Liver (tissue), 3 donors: ENCODE data around the gene ZNF331.

Experiments used
- EGR1 ChIP-seq, 2 donors: IDR thresholded peaks; 2 replicates each; pipeline ENCODE4 v1.6.1; 2016 to 2018; ENCODE audit warnings: antibody characterized with exemption in 2 of 2, low read depth in 2 of 2
- FOXA1 ChIP-seq: IDR thresholded peaks from 2 replicates; pipeline ENCODE4 v1.6.1; 2016; ENCODE audit warnings: antibody characterized with exemption
- GABPA ChIP-seq, 2 donors: IDR thresholded peaks in 1 of 2; conservative IDR thresholded peaks in 1 of 2; 2 replicates each; pipeline ENCODE4 v1.6.1; 2016; ENCODE audit warnings: antibody characterized with exemption in 2 of 2, mild to moderate bottlenecking in 1 of 2, moderate library complexity in 1 of 2
- HNF4G ChIP-seq: IDR thresholded peaks from 2 replicates; pipeline ENCODE4 v1.6.1; 2016; ENCODE audit warnings: antibody characterized with exemption
- JUND ChIP-seq, 2 donors: IDR thresholded peaks; 2 replicates each; pipeline ENCODE4 v1.6.1; 2016; ENCODE audit warnings: antibody characterized with exemption in 2 of 2
- NR2F2 ChIP-seq: IDR thresholded peaks from 2 replicates; pipeline ENCODE4 v1.6.1; 2016; ENCODE audit warnings: antibody characterized with exemption
- RAD21 ChIP-seq, 2 donors: IDR thresholded peaks; 2 replicates each; pipeline ENCODE4 v1.6.1; 2016; ENCODE audit warnings: antibody characterized with exemption in 2 of 2, mild to moderate bottlenecking in 2 of 2
- SP1 ChIP-seq: IDR thresholded peaks from 2 replicates; pipeline ENCODE4 v1.6.1; 2018; ENCODE audit warnings: antibody characterized with exemption, mild to moderate bottlenecking
- TAF1 ChIP-seq: conservative IDR thresholded peaks from 2 replicates; pipeline ENCODE4 v1.6.1; 2016; ENCODE audit warnings: antibody characterized with exemption, mild to moderate bottlenecking
- YY1 ChIP-seq: IDR thresholded peaks from 2 replicates; pipeline ENCODE4 v1.6.1; 2016; ENCODE audit warnings: antibody characterized with exemption, mild to moderate bottlenecking
- TF ChIP-seq, protein P1 (sequence below): fragments of 150-350 bp; IDR thresholded peaks from 2 replicates; pipeline ENCODE4 v1.5.1; 2017; ENCODE audit warnings: improper control_type of control experiment, low read depth, low read length; ENCODE audit not compliant: missing input control
- TF ChIP-seq, protein P2 (sequence below): IDR thresholded peaks from 2 replicates; pipeline ENCODE4 v1.6.1; 2016; ENCODE audit warnings: antibody characterized with exemption
- TF ChIP-seq, protein P3 (sequence below): IDR thresholded peaks from 2 replicates; pipeline ENCODE4 v1.6.1; 2016; ENCODE audit warnings: antibody characterized with exemption
- TF ChIP-seq, protein P4 (sequence below): IDR thresholded peaks from 2 replicates; pipeline ENCODE4 v1.6.1; 2016; ENCODE audit warnings: antibody characterized with exemption
- donor health status: healthy.
- donor health status: healthy.

DNA sequence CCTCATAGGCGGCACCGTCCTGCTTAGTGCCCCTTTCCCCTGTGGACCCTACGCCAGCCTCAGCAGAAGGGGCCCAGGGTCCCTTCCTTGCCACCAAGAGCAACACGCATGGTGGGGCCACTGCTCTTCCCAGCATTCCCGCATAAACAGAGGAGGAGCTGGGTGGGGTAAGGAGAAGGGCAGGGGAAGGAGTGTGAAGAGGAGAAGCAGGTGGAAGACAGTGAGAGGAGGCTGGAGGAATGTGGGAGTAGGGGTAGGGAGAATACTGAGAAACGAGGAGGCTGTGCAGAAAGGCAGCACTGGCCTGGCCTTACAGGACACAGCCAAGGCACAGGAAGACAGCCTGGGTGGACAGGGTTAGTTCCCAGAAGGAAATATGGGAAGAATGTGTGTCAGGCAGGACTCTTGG, 43.9 kb downstream of the ZNF331 start:
- TF ChIP-seq, protein P1, sequence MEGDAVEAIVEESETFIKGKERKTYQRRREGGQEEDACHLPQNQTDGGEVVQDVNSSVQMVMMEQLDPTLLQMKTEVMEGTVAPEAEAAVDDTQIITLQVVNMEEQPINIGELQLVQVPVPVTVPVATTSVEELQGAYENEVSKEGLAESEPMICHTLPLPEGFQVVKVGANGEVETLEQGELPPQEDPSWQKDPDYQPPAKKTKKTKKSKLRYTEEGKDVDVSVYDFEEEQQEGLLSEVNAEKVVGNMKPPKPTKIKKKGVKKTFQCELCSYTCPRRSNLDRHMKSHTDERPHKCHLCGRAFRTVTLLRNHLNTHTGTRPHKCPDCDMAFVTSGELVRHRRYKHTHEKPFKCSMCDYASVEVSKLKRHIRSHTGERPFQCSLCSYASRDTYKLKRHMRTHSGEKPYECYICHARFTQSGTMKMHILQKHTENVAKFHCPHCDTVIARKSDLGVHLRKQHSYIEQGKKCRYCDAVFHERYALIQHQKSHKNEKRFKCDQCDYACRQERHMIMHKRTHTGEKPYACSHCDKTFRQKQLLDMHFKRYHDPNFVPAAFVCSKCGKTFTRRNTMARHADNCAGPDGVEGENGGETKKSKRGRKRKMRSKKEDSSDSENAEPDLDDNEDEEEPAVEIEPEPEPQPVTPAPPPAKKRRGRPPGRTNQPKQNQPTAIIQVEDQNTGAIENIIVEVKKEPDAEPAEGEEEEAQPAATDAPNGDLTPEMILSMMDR, result no peak
- no peak for TF ChIP-seq YY1
- no peak for TF ChIP-seq JUND (IDR thresholded peaks at IDR 0.05)
- TF ChIP-seq HNF4G, result no peak
- TF ChIP-seq, protein P2, sequence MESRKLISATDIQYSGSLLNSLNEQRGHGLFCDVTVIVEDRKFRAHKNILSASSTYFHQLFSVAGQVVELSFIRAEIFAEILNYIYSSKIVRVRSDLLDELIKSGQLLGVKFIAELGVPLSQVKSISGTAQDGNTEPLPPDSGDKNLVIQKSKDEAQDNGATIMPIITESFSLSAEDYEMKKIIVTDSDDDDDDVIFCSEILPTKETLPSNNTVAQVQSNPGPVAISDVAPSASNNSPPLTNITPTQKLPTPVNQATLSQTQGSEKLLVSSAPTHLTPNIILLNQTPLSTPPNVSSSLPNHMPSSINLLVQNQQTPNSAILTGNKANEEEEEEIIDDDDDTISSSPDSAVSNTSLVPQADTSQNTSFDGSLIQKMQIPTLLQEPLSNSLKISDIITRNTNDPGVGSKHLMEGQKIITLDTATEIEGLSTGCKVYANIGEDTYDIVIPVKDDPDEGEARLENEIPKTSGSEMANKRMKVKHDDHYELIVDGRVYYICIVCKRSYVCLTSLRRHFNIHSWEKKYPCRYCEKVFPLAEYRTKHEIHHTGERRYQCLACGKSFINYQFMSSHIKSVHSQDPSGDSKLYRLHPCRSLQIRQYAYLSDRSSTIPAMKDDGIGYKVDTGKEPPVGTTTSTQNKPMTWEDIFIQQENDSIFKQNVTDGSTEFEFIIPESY, result no peak
- TF ChIP-seq NR2F2, result no peak
- TF ChIP-seq TAF1, result no peak
- TF ChIP-seq, protein P3, sequence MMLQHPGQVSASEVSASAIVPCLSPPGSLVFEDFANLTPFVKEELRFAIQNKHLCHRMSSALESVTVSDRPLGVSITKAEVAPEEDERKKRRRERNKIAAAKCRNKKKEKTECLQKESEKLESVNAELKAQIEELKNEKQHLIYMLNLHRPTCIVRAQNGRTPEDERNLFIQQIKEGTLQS, result no peak
- no peak for TF ChIP-seq SP1
- TF ChIP-seq, protein P4, sequence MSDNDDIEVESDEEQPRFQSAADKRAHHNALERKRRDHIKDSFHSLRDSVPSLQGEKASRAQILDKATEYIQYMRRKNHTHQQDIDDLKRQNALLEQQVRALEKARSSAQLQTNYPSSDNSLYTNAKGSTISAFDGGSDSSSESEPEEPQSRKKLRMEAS, result no peak
- TF ChIP-seq EGR1 (IDR thresholded peaks at IDR 0.05; ENCODE audit: low read depth in 2 of 2), result no peak
- TF ChIP-seq FOXA1, result no peak
- TF ChIP-seq RAD21 (IDR thresholded peaks at IDR 0.05), result no peak
- TF ChIP-seq GABPA (IDR thresholded peaks at IDR 0.05 in 1 of 2, conservative IDR thresholded peaks at IDR 0.05 in 1 of 2), result no peak
